ENCODE results near the gene ITPK1.

DNA sequence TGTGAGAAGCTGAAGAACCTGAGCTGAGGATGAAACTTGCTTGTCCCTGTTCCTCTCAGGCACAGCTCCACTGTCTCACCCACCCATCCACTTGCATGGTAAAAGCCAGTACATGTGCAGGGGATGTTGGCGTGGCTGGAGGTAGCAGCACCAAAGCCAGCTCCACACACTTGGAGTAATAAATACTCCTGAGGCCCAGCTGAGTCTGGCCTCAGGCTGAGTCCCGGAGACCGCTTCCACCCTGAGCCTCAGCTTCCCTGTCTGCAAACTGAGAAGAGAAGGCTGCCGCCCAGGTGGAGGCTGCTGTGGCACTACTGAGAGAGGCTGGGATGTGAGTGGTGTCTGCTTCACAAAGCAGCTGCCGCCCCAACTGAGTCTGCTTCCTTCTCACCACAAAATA, 173.6 kb downstream of the ITPK1 start:
- TF ChIP-seq, protein P1, sequence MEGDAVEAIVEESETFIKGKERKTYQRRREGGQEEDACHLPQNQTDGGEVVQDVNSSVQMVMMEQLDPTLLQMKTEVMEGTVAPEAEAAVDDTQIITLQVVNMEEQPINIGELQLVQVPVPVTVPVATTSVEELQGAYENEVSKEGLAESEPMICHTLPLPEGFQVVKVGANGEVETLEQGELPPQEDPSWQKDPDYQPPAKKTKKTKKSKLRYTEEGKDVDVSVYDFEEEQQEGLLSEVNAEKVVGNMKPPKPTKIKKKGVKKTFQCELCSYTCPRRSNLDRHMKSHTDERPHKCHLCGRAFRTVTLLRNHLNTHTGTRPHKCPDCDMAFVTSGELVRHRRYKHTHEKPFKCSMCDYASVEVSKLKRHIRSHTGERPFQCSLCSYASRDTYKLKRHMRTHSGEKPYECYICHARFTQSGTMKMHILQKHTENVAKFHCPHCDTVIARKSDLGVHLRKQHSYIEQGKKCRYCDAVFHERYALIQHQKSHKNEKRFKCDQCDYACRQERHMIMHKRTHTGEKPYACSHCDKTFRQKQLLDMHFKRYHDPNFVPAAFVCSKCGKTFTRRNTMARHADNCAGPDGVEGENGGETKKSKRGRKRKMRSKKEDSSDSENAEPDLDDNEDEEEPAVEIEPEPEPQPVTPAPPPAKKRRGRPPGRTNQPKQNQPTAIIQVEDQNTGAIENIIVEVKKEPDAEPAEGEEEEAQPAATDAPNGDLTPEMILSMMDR (conservative IDR thresholded peaks at IDR 0.05 in 1 of 2, IDR thresholded peaks at IDR 0.05 in 1 of 2; ENCODE audit: extremely low read depth in 1 of 2, insufficient read depth in 1 of 2, low read depth in 1 of 2, low read length in 2 of 2), result no peak
- TF ChIP-seq EZH2 (IDR thresholded peaks at IDR 0.05; ENCODE audit: borderline replicate concordance, low read length), result no peak

Data from mammary epithelial cell (primary cell).